GM19043 (cell line): ENCODE results near the gene PDCD6IP.

Experiments
- ATAC-seq: cut with Tn5 transposase; IDR thresholded peaks from one replicate; pipeline ENCODE4 v1.9.1; 2021; ENCODE audit warnings: low read depth; ENCODE audit not compliant: unreplicated experiment

The PDCD6IP gene

GRCh38 chr3:33918126-33918756 is 119.8 kb downstream of the PDCD6IP start:
- ATAC-seq = no peak
